Body of pancreas (tissue), 4 donors: ENCODE measurements around the gene ADGRD1.

Experiments
- POLR2A ChIP-seq, 3 donors: fragments of 450-650 bp; IDR thresholded peaks; one replicate each; pipeline ENCODE4 v1.6.1; 2016; ENCODE audit warnings: antibody characterized with exemption in 3 of 3, mild to moderate bottlenecking in 2 of 3
- TF ChIP-seq, protein P1 (sequence below), 7 experiments: fragments of 450-650 bp in 4 of 7; fragments of 200-600 bp in 3 of 7; sonication (generic) in 3 of 7; IDR thresholded peaks; one replicate each; pipeline ENCODE4 v1.5.1; 2016 to 2019; ENCODE audit warnings: antibody characterized with exemption in 7 of 7

DNA sequence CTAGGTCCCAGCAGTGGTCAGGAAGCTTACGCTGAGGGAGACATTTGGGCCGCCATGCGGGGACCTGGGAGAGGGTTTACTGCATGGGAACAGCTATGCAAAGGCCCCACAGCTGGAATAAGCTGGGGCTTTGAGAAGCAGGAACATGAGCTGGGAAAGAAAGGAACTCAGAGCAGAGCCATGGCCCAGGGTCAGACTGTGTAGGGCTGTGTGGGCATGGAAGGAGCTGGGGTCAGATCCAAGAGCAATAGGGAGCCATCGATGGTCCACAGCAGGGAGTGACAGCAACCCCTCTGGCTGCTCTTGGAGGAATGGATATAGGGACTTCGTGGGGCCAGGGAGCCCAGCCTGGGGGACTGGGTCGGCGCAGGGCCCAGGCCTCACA, 151.6 kb downstream of the ADGRD1 start:
- TF ChIP-seq, protein P1, sequence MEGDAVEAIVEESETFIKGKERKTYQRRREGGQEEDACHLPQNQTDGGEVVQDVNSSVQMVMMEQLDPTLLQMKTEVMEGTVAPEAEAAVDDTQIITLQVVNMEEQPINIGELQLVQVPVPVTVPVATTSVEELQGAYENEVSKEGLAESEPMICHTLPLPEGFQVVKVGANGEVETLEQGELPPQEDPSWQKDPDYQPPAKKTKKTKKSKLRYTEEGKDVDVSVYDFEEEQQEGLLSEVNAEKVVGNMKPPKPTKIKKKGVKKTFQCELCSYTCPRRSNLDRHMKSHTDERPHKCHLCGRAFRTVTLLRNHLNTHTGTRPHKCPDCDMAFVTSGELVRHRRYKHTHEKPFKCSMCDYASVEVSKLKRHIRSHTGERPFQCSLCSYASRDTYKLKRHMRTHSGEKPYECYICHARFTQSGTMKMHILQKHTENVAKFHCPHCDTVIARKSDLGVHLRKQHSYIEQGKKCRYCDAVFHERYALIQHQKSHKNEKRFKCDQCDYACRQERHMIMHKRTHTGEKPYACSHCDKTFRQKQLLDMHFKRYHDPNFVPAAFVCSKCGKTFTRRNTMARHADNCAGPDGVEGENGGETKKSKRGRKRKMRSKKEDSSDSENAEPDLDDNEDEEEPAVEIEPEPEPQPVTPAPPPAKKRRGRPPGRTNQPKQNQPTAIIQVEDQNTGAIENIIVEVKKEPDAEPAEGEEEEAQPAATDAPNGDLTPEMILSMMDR (IDR thresholded peaks at IDR 0.05): no peak
- TF ChIP-seq POLR2A (IDR thresholded peaks at IDR 0.05): no peak
